HG03378 (cell line): ENCODE measurements around the gene ASF1B.
A peak's percentile ranks its signal among the peaks of the same experiment; 100 is the strongest.

Source experiments
- ATAC-seq: cut with Tn5 transposase; IDR thresholded peaks from one replicate; pipeline ENCODE4 v1.9.1; 2021; ENCODE audit warnings: mild to moderate bottlenecking, moderate library complexity; ENCODE audit not compliant: unreplicated experiment

The ASF1B gene

GRCh38 chr19:14088634-14089411 lies 47.6 kb downstream of the ASF1B start:
- no peak for ATAC-seq

- no peak for ATAC-seq
Measured at GRCh38 chr19:14086098-14086497, 50.3 kb downstream of the ASF1B start.

GRCh38 chr19:14085309-14085995 lies 50.9 kb downstream of the ASF1B start, which contains the start of gene C19orf67:
TSS of gene C19orf67 (minus strand) at chr19:14085783. CDS start at chr19:14085627, 156 bp downstream.
- no peak for ATAC-seq

GRCh38 chr19:14082675-14082960 lies 53.8 kb downstream of the ASF1B start:
- no peak for ATAC-seq

- no peak for ATAC-seq
Measured at GRCh38 chr19:14081797-14082674, 54.4 kb downstream of the ASF1B start.

- ATAC-seq = peak; percentile 84
Measured at GRCh38 chr19:14080887-14081796, 55.2 kb downstream of the ASF1B start.

- no peak for ATAC-seq
Measured at GRCh38 chr19:14078411-14078810, 58.0 kb downstream of the ASF1B start.

GRCh38 chr19:14073925-14074838 lies 62.2 kb downstream of the ASF1B start:
- ATAC-seq = no peak

GRCh38 chr19:14073261-14073924 lies 63.0 kb downstream of the ASF1B start:
- ATAC-seq = no peak

GRCh38 chr19:14072535-14073260 lies 63.7 kb downstream of the ASF1B start, which contains the start of gene MISP3:
TSS of gene MISP3 (plus strand) at chr19:14072786. CDS start at chr19:14073310, 524 bp downstream.
- no peak for ATAC-seq

- no peak for ATAC-seq
Measured at GRCh38 chr19:14070268-14071050, 65.9 kb downstream of the ASF1B start.
